Esophagus squamous epithelium (tissue), 5 donors: ENCODE measurements around the gene GID8. TPM values are rescaled to one million over a fixed set of nuclear protein-coding genes. Genes with fewer than 3 reads are reported as not detected.

ENCODE experiments used
- DNase-seq: peaks from one replicate; lab custom pipeline; 2025; lab: John Stamatoyannopoulos, UW
- H3K27ac ChIP-seq, 4 donors: fragments of 200-600 bp; sonication (generic); one replicate each; pipeline ENCODE4 v1.5.1; 2016 to 2019; ENCODE audit warnings: mild to moderate bottlenecking in 1 of 4
- H3K27me3 ChIP-seq, 4 donors: fragments of 200-600 bp; sonication (generic); 1 replicate in 3 of 4; 2 replicates in 1 of 4; pipeline versions ENCODE4 v1.5.1 to v1.6.0; 2017 to 2021; ENCODE audit warnings: antibody characterized with exemption in 1 of 4
- H3K36me3 ChIP-seq, 3 donors: fragments of 200-600 bp; sonication (generic); one replicate each; pipeline ENCODE4 v1.5.1; 2016 to 2019
- H3K4me1 ChIP-seq, 3 donors: fragments of 200-600 bp; sonication (generic); one replicate each; pipeline ENCODE4 v1.5.1; 2017 to 2019
- H3K4me3 ChIP-seq, 4 donors: fragments of 200-600 bp; sonication (generic); 1 replicate in 3 of 4; 2 replicates in 1 of 4; pipeline ENCODE4 v1.5.1; 2016 to 2019; ENCODE audit warnings: mild to moderate bottlenecking in 2 of 4, moderate library complexity in 1 of 4
- H3K9me3 ChIP-seq, 3 donors: fragments of 200-600 bp; sonication (generic); one replicate each; pipeline ENCODE4 v1.5.1; 2016 to 2019
- POLR2A ChIP-seq, 4 donors: fragments of 450-650 bp; IDR thresholded peaks; one replicate each; pipeline ENCODE4 v1.6.1; 2017; ENCODE audit warnings: antibody characterized with exemption in 4 of 4, mild to moderate bottlenecking in 4 of 4, moderate library complexity in 3 of 4
- WGBS, 2 donors: methylation state at CpG; one replicate each; pipeline ENCODE4 v1.1.5; 2018; 5-methylcytosine and 5-hydroxymethylcytosine counted together
- intact Hi-C: fragments of 100-400 bp; cut with DNase I; formaldehyde crosslinking; loops from one replicate; pipeline ENCODE4 v1.15.0; 2022
- total RNA-seq, 4 donors: library from RNA; depleted of rRNA; stranded (reverse); fragments of >200 nt; gene quantifications; one replicate each; pipeline ENCODE4 v1.1.0, GENCODE V29; 2016
- TF ChIP-seq, protein P1 (sequence below), 6 experiments: fragments of 450-650 bp in 4 of 6; fragments of 200-600 bp in 2 of 6; sonication (generic) in 2 of 6; IDR thresholded peaks; one replicate each; pipeline ENCODE4 v1.5.1; 2016 to 2019; ENCODE audit warnings: antibody characterized with exemption in 6 of 6, mild to moderate bottlenecking in 4 of 6, moderate library complexity in 4 of 6
- donor health status: DM: yes; HTN: yes; CAD: no.

Gene GID8
- total RNA-seq, 4 donors from 2014 or later, result 41.0 to 51.2 (median 44.1) TPM

DNA sequence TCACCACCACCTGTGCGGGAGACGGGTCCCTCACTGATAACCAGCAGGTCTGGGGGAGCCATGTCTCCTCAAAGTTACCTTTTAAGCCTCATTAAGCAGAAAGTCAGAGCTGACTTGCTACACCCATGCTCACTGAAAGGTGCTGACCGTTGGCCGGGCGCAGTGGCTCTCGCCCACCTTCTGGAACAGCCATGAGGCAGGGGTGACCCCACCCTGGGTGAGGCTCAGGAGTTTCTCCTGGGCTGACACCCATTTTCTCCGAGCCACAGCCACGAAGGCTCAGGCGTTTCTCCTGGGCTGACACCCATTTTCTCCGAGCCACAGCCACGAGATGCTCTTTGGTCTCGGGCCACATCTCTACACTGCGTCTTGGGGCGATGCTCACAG lies 58.6 kb downstream of the GID8 start:
- H3K9me3 ChIP-seq, result no peaks in the 10 kb centered on the region
- H3K27ac ChIP-seq, result no peak overlapping the region
- TF ChIP-seq, protein P1, sequence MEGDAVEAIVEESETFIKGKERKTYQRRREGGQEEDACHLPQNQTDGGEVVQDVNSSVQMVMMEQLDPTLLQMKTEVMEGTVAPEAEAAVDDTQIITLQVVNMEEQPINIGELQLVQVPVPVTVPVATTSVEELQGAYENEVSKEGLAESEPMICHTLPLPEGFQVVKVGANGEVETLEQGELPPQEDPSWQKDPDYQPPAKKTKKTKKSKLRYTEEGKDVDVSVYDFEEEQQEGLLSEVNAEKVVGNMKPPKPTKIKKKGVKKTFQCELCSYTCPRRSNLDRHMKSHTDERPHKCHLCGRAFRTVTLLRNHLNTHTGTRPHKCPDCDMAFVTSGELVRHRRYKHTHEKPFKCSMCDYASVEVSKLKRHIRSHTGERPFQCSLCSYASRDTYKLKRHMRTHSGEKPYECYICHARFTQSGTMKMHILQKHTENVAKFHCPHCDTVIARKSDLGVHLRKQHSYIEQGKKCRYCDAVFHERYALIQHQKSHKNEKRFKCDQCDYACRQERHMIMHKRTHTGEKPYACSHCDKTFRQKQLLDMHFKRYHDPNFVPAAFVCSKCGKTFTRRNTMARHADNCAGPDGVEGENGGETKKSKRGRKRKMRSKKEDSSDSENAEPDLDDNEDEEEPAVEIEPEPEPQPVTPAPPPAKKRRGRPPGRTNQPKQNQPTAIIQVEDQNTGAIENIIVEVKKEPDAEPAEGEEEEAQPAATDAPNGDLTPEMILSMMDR (IDR thresholded peaks at IDR 0.05), result no peak
- TF ChIP-seq POLR2A (IDR thresholded peaks at IDR 0.05), result no peak
- no peak for DNase-seq
- H3K27me3 ChIP-seq, result peaks cover 0 to 97% (median 0%) of the 10 kb centered on the region in 4 donors
- intact Hi-C loops, result no loop called here
- no peaks in the 10 kb centered on the region for H3K4me1 ChIP-seq
- no peaks in the 10 kb centered on the region for H3K36me3 ChIP-seq
- no peak overlapping the region for H3K4me3 ChIP-seq
- 79 to 92% methylated on average over 11 to 13 of the region's 14 CpGs for WGBS, 2 donors

DNA sequence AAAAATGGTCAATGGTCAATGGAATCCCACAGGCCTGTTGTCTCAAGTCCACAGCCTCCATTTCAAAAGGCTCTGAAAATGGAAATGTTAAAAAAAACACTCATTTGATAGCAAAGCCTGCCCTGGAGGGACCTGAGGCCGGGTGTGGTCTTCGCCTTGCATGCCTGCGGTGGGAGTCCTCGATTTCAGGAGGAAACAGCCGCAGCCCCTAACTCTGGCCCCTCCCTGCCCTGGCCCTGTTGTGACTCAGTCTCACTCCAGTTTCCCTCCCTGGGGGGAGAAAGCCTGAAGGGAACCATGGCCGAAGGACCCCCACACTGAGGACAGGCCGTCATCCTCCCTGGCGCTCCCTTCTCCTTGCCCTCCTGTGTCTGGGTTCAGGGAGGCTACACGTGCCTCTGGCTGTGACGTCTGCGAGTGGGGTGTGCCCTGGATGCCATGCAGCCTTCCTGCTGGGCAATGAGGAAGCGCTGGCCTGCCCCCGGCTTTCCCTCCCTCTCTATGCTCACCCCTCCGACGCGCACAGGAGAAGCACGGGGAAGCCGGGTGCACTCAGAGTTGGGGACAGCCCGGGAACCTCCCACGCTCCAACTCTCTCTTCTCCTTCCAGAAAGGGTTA lies 59.6 kb downstream of the GID8 start:
- TF ChIP-seq, protein P1 (IDR thresholded peaks at IDR 0.05), result no peak
- Histone ChIP-seq H3K4me3 (no peak overlapping the region), H3K36me3 (no peaks in the 10 kb centered on the region), H3K27ac (no peak overlapping the region), H3K27me3 (peaks cover 0 to 97% (median under 1%) of the 10 kb centered on the region in 4 donors), H3K4me1 (no peaks in the 10 kb centered on the region), H3K9me3 (no peaks in the 10 kb centered on the region)
- intact Hi-C loops, result no loop called here
- no peak for DNase-seq
- 22 to 35% methylated on average over 6 to 17 of the region's 20 CpGs for WGBS, 2 donors

Other genes with a start within 250 kb of the GID8 start
- gene NTSR1, start 229.3 kb upstream of the GID8 start, total RNA-seq, result under 1 TPM in 2 of 4 donors, not detected in 2; 0.06 to 0.09 TPM
- 10 to 100 TPM in 1 of 4 donors, 1 to 10 TPM in 3; 5.7 to 10.1 (median 9.8) TPM for gene MRGBP, start 141.7 kb upstream of the GID8 start, total RNA-seq
- 10 to 100 TPM; 19.1 to 41.4 (median 27.3) TPM for gene OGFR, start 133.3 kb upstream of the GID8 start, total RNA-seq
- gene COL9A3, start 121.1 kb upstream of the GID8 start, total RNA-seq, result 1 to 10 TPM in 2 of 4 donors, not detected in 2; 2.2 to 2.3 TPM
- 1 to 10 TPM; 5.2 to 8.4 (median 7.2) TPM for gene TCFL5, start 76.3 kb upstream of the GID8 start, total RNA-seq
- 10 to 100 TPM; 27.6 to 57.8 (median 36.7) TPM for gene DIDO1, start 11.6 kb upstream of the GID8 start, total RNA-seq
- 1 to 10 TPM in 2 of 4 donors, under 1 TPM in 2; 0.31 to 3.9 (median 1.4) TPM for gene SLC17A9, start 14.6 kb downstream of the GID8 start, total RNA-seq
- not detected for gene BHLHE23, start 68.8 kb downstream of the GID8 start, total RNA-seq